MM.1S (cell line): Measurements from ENCODE around the gene YPEL1.

Experiments used
- DNase-seq: peaks from one replicate; pipeline ENCODE4 v3.0.0-alpha.2; 2015
- H2AFZ ChIP-seq: fragments of 300-600 bp; sonication (generic); 2 replicates; pipeline ENCODE4 v1.6.0; 2016; ENCODE audit warnings: antibody characterized with exemption, low read length
- H3F3A ChIP-seq: fragments of 300-600 bp; sonication (generic); 2 replicates; pipeline ENCODE4 v1.6.1; 2016; ENCODE audit warnings: mild to moderate bottlenecking, antibody characterized with exemption, low read length, moderate library complexity, mixed read lengths; ENCODE audit not compliant: insufficient read depth
- H3K27ac ChIP-seq: fragments of 300-600 bp; sonication (generic); 2 replicates; pipeline ENCODE4 v1.5.1; 2016; ENCODE audit warnings: mild to moderate bottlenecking, low read length
- H3K27me3 ChIP-seq: fragments of 300-600 bp; sonication (generic); replicated peaks from 2 replicates; pipeline ENCODE4 v1.6.0; 2016; ENCODE audit warnings: low read length; ENCODE audit not compliant: insufficient read depth
- H3K36me3 ChIP-seq: fragments of 300-600 bp; sonication (generic); replicated peaks from 2 replicates; pipeline ENCODE4 v1.6.1; 2016; ENCODE audit warnings: mild to moderate bottlenecking, low read length, mixed read lengths; ENCODE audit not compliant: insufficient read depth
- H3K4me1 ChIP-seq: fragments of 300-600 bp; sonication (generic); 2 replicates; pipeline ENCODE4 v1.6.1; 2016; ENCODE audit warnings: low read length, mixed read lengths
- H3K4me2 ChIP-seq: fragments of 300-600 bp; sonication (generic); 2 replicates; pipeline ENCODE4 v1.6.0; 2016; ENCODE audit warnings: low read depth, low read length
- H3K4me3 ChIP-seq: fragments of 300-600 bp; sonication (generic); 2 replicates; pipeline ENCODE4 v1.5.1; 2016; ENCODE audit warnings: low read length, mixed read lengths
- H3K79me2 ChIP-seq: fragments of 300-600 bp; sonication (generic); 2 replicates; pipeline ENCODE4 v1.6.1; 2016; ENCODE audit warnings: mixed run types, low read length, mixed read lengths
- H3K9ac ChIP-seq: fragments of 300-600 bp; sonication (generic); 2 replicates; pipeline ENCODE4 v1.6.1; 2016; ENCODE audit warnings: low read length, mixed read lengths
- H3K9me2 ChIP-seq: fragments of 300-600 bp; sonication (generic); replicated peaks from 2 replicates; pipeline ENCODE4 v1.6.1; 2016; ENCODE audit warnings: mild to moderate bottlenecking, low read length, mixed read lengths; ENCODE audit not compliant: insufficient read depth
- H3K9me3 ChIP-seq: fragments of 300-600 bp; sonication (generic); replicated peaks from 2 replicates; pipeline ENCODE4 v1.6.1; 2016; ENCODE audit warnings: mild to moderate bottlenecking, low read length, mixed read lengths; ENCODE audit not compliant: insufficient read depth
- H4K20me1 ChIP-seq: fragments of 300-600 bp; sonication (generic); 2 replicates; pipeline ENCODE4 v1.6.1; 2016; ENCODE audit warnings: mild to moderate bottlenecking, low read length, moderate library complexity, mixed read lengths; ENCODE audit not compliant: insufficient read depth
- CTCF ChIP-seq: fragments of 300-600 bp; sonication (generic); IDR thresholded peaks from 2 replicates; pipeline ENCODE4 v1.5.1; 2016; ENCODE audit warnings: antibody characterized with exemption, low read length, mixed read lengths
- EZH2 ChIP-seq: fragments of 300-600 bp; sonication (generic); optimal IDR thresholded peaks from 2 replicates; pipeline ENCODE3; 2017; ENCODE audit warnings: low read depth, mild to moderate bottlenecking, antibody characterized with exemption, low read length, mixed read lengths
- EZH2phosphoT487 ChIP-seq: fragments of 300-600 bp; sonication (generic); IDR thresholded peaks from 2 replicates; pipeline ENCODE4 v1.6.1; 2018; ENCODE audit warnings: antibody characterized with exemption, low read length

The YPEL1 gene

DNA sequence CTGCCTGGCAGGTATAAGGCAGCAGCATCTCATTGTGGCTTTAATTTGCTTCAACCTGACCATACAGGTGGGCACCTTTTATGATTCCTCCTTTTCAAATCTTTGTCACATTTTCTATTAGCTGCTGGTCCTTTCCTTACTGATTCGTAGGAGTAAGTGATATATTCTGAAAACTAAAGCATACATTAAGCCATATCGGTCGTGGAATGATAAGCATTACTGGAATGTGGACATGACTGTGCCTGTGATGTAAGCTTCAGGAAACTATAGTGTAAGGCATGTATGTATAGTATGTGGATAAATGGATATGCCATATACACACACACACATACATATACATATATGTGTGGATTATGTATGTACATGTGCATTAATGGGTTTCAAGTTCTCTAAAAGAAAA, 20.8 kb downstream of the YPEL1 start:
- Histone ChIP-seq H3K4me2 (no peak overlapping the region), H4K20me1 (no peaks in the 10 kb centered on the region), H3K4me1 (no peaks in the 10 kb centered on the region), H3K36me3 (no peaks in the 10 kb centered on the region), H3K27me3 (no peaks in the 10 kb centered on the region), H2AFZ (no peak overlapping the region), H3K9me3 (no peaks in the 10 kb centered on the region), H3K27ac (no peak overlapping the region), H3K79me2 (no peaks in the 10 kb centered on the region), H3F3A (no peaks in the 10 kb centered on the region), H3K9me2 (no peaks in the 10 kb centered on the region), H3K9ac (no peak overlapping the region), H3K4me3 (no peak overlapping the region)
- no peak for DNase-seq
- no peak for TF ChIP-seq EZH2phosphoT487
- no peak for TF ChIP-seq EZH2
- TF ChIP-seq CTCF: no peak

DNA sequence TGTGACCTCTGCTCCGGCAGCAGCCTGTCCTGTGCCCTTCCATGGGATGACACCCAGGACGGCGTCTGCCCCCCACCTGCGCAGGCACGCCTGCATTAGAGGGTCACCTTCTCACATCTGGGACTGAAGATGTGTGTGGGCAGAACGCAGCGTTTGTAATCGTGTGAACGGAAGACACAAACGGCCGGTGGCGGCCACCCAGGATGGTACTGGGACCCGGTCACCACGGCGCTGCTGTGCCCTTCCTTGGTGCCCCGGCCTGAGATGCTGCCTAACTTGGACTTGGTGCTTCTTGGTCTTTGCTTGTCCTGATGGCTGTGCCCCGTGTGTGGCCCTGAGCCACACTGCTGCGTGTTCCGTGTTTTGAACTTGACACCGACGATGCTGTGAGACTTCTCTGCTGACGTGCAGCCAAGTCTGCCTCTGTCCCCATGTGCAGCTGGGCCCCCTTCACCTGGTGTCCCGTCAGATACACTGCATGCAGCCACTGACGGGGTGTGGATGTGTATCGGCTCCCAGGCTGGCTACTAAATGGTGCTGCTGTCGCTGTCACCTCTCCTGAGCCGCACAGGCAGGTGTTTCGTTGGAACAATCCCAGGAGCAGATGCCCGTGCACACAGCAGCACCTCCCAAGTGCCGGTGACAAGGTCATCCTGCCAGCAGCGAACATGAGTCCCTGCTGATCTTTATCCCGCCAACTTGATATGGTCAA, 21.4 kb downstream of the YPEL1 start:
- H3F3A ChIP-seq: no peaks in the 10 kb centered on the region
- H3K4me3 ChIP-seq: no peak overlapping the region
- no peaks in the 10 kb centered on the region for H3K4me1 ChIP-seq
- H3K36me3 ChIP-seq: no peaks in the 10 kb centered on the region
- no peaks in the 10 kb centered on the region for H3K79me2 ChIP-seq
- no peaks in the 10 kb centered on the region for H3K9me3 ChIP-seq
- no peak for DNase-seq
- H3K27ac ChIP-seq: no peak overlapping the region
- TF ChIP-seq EZH2phosphoT487: no peak
- TF ChIP-seq CTCF: no peak
- no peak for TF ChIP-seq EZH2
- no peak overlapping the region for H2AFZ ChIP-seq
- H3K9me2 ChIP-seq: no peaks in the 10 kb centered on the region
- no peaks in the 10 kb centered on the region for H3K27me3 ChIP-seq
- H3K4me2 ChIP-seq: no peak overlapping the region
- H4K20me1 ChIP-seq: no peaks in the 10 kb centered on the region
- no peak overlapping the region for H3K9ac ChIP-seq

- no peak overlapping the region for H3K4me3 ChIP-seq
Observed at GRCh38 chr22:21713428-21714058, 22.1 kb downstream of the YPEL1 start.

More at GRCh38 chr22:21713428-21714058, 22.1 kb downstream of the YPEL1 start:
- H3K9me3 ChIP-seq: no peaks in the 10 kb centered on the region
- TF ChIP-seq CTCF (no peak; the same call in 1 of the 2 replicates), EZH2 (no peak), EZH2phosphoT487 (no peak)
- no peak overlapping the region for H3K4me2 ChIP-seq
- no peaks in the 10 kb centered on the region for H4K20me1 ChIP-seq
- H2AFZ ChIP-seq: no peak overlapping the region
- no peaks in the 10 kb centered on the region for H3K27me3 ChIP-seq
- no peak overlapping the region for H3K9ac ChIP-seq
- no peak for DNase-seq
- H3K9me2 ChIP-seq: no peaks in the 10 kb centered on the region
- H3K27ac ChIP-seq: no peak overlapping the region
- no peaks in the 10 kb centered on the region for H3K36me3 ChIP-seq
- H3K79me2 ChIP-seq: no peaks in the 10 kb centered on the region
- no peaks in the 10 kb centered on the region for H3F3A ChIP-seq
- H3K4me1 ChIP-seq: no peaks in the 10 kb centered on the region
